OCI-LY3 (cell line): ENCODE measurements around the gene TFDP1.

Source experiments
- EZH2phosphoT487 ChIP-seq: fragments of 200-600 bp; shearing (Covaris generic); IDR thresholded peaks from 2 replicates; pipeline ENCODE4 v1.6.1; 2018; ENCODE audit warnings: antibody characterized with exemption, mixed run types, low read depth
- TF ChIP-seq, protein P1 (sequence below): fragments of 200-600, 300-600 bp; sonication (generic); IDR thresholded peaks from 2 replicates; pipeline ENCODE4 v1.5.1; 2014; ENCODE audit warnings: antibody characterized with exemption, low read length, low read depth

DNA sequence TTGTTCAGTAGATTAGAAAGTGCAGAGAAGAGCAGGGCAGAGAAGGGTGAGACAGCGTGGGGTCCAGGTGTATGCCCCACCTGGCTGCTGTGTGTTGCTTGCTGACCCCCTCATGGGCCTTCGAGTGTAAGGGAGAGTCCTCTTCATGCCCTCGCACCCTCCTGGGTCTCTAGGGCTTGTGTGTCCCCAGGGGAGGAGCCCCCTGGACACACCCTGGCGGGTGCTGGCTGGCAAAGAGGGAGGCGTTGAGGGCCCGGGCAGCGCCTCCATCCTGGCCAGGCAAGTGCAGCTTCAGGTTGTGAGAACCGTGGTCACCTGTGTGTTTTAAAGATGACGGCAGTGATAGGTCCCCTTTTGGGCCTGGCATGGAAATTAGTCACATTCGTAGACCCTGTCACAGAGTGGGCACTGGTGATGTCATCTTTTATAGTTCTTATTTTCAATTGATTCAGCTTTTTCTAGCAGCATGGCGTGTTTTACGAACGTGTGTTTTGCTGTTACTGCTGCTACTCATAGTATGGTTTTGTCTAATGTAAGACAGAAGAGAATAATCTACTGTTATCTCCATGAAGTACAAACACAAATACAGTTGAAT is 18.7 kb downstream of the TFDP1 start:
- TF ChIP-seq, protein P1, sequence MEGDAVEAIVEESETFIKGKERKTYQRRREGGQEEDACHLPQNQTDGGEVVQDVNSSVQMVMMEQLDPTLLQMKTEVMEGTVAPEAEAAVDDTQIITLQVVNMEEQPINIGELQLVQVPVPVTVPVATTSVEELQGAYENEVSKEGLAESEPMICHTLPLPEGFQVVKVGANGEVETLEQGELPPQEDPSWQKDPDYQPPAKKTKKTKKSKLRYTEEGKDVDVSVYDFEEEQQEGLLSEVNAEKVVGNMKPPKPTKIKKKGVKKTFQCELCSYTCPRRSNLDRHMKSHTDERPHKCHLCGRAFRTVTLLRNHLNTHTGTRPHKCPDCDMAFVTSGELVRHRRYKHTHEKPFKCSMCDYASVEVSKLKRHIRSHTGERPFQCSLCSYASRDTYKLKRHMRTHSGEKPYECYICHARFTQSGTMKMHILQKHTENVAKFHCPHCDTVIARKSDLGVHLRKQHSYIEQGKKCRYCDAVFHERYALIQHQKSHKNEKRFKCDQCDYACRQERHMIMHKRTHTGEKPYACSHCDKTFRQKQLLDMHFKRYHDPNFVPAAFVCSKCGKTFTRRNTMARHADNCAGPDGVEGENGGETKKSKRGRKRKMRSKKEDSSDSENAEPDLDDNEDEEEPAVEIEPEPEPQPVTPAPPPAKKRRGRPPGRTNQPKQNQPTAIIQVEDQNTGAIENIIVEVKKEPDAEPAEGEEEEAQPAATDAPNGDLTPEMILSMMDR: no peak
- no peak for TF ChIP-seq EZH2phosphoT487
